ENCODE measurements around the gene TBX19.

DNA sequence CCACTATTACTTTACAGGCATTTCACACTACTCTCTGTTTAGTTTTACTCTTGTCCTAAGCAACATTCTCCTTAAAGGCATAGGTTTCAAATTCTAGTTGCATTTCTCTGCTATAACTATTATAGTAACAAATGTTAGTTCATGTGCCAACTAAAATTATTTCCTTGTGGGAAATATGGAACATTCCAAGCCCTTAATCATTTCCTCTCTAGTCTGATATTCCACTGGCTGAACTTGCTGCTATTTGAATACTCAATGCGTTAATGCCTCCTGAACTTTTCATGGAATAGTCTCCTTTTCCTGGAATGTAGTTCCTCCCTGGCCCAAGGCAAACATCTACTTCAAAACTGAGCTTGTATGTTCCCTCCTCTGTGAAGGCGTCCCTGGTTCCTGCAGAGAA is 19.3 kb upstream of the TBX19 start:
- TF ChIP-seq POLR2AphosphoS5 (IDR thresholded peaks at IDR 0.05): no peak
- no peak for TF ChIP-seq POLR2A (IDR thresholded peaks at IDR 0.05)
- no peak for TF ChIP-seq EP300 (IDR thresholded peaks at IDR 0.05)
- TF ChIP-seq, protein P1, sequence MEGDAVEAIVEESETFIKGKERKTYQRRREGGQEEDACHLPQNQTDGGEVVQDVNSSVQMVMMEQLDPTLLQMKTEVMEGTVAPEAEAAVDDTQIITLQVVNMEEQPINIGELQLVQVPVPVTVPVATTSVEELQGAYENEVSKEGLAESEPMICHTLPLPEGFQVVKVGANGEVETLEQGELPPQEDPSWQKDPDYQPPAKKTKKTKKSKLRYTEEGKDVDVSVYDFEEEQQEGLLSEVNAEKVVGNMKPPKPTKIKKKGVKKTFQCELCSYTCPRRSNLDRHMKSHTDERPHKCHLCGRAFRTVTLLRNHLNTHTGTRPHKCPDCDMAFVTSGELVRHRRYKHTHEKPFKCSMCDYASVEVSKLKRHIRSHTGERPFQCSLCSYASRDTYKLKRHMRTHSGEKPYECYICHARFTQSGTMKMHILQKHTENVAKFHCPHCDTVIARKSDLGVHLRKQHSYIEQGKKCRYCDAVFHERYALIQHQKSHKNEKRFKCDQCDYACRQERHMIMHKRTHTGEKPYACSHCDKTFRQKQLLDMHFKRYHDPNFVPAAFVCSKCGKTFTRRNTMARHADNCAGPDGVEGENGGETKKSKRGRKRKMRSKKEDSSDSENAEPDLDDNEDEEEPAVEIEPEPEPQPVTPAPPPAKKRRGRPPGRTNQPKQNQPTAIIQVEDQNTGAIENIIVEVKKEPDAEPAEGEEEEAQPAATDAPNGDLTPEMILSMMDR (IDR thresholded peaks at IDR 0.05): no peak
